Loucy (cell line): ENCODE data around the gene KRT33B.

Experiments used
- H2AFZ ChIP-seq: fragments of 200-600 bp; sonication (generic); 2 replicates; pipeline ENCODE4 v1.6.0; 2016; ENCODE audit warnings: antibody characterized with exemption, mild to moderate bottlenecking, low read length, moderate library complexity
- H3F3A ChIP-seq: fragments of 200-600 bp; 2 replicates; pipeline ENCODE4 v1.6.0; 2016; ENCODE audit warnings: antibody characterized with exemption, low read depth, mild to moderate bottlenecking
- H3K27me3 ChIP-seq: fragments of 200-600 bp; sonication (generic); 2 replicates; pipeline ENCODE4 v1.6.1; 2014; ENCODE audit warnings: low read length, mild to moderate bottlenecking; ENCODE audit not compliant: insufficient read depth, poor library complexity, severe bottlenecking
- H3K36me3 ChIP-seq: fragments of 200-600 bp; sonication (generic); 2 replicates; pipeline ENCODE4 v1.6.1; 2016; ENCODE audit warnings: low read length; ENCODE audit not compliant: insufficient read depth
- H3K4me1 ChIP-seq: fragments of 200-600 bp; sonication (generic); 2 replicates; pipeline ENCODE4 v1.5.1; 2014; ENCODE audit warnings: low read length, mild to moderate bottlenecking; ENCODE audit not compliant: insufficient read depth, poor library complexity, severe bottlenecking
- H3K4me2 ChIP-seq: fragments of 200-600 bp; sonication (generic); 2 replicates; pipeline ENCODE4 v1.6.0; 2014; ENCODE audit warnings: antibody characterized with exemption, low read length, low read depth, mild to moderate bottlenecking; ENCODE audit not compliant: poor library complexity, severe bottlenecking
- H3K4me3 ChIP-seq: fragments of 200-600 bp; sonication (generic); 2 replicates; pipeline ENCODE4 v1.5.1; 2014; ENCODE audit warnings: low read length, mild to moderate bottlenecking, mixed read lengths; ENCODE audit not compliant: poor library complexity, severe bottlenecking
- H3K79me2 ChIP-seq: fragments of 200-600 bp; sonication (generic); 2 replicates; pipeline ENCODE4 v1.6.1; 2014; ENCODE audit warnings: low read length; ENCODE audit not compliant: insufficient read depth
- H3K9ac ChIP-seq: fragments of 200-600 bp; sonication (generic); 2 replicates; pipeline ENCODE4 v1.6.0; 2014; ENCODE audit warnings: mild to moderate bottlenecking, low read depth, low read length, moderate library complexity; ENCODE audit not compliant: poor library complexity, severe bottlenecking
- H3K9me2 ChIP-seq: fragments of 200-600 bp; sonication (generic); replicated peaks from 2 replicates; pipeline ENCODE4 v1.6.1; 2016; ENCODE audit warnings: low read depth, low read length, mixed read lengths
- H3K9me3 ChIP-seq: fragments of 200-600 bp; sonication (generic); 2 replicates; pipeline ENCODE4 v1.6.1; 2014; ENCODE audit warnings: mild to moderate bottlenecking, antibody characterized with exemption, low read length, low read depth; ENCODE audit not compliant: insufficient read depth
- H4K20me1 ChIP-seq: fragments of 200-600 bp; sonication (generic); 2 replicates; pipeline ENCODE4 v1.6.0; 2014; ENCODE audit warnings: antibody characterized with exemption, low read length, mild to moderate bottlenecking; ENCODE audit not compliant: insufficient read depth, poor library complexity, severe bottlenecking
- CTCF ChIP-seq: fragments of 200-600 bp; sonication (generic); conservative IDR thresholded peaks from 2 replicates; pipeline ENCODE4 v1.5.1; 2014; ENCODE audit warnings: mild to moderate bottlenecking, antibody characterized with exemption, low read length
- EZH2phosphoT487 ChIP-seq: fragments of 200-600 bp; IDR thresholded peaks from 2 replicates; pipeline ENCODE4 v1.6.1; 2018; ENCODE audit warnings: antibody characterized with exemption, mild to moderate bottlenecking, moderate library complexity, borderline replicate concordance

Gene KRT33B

GRCh38 chr17:41333836-41334235 is 35.8 kb downstream of the KRT33B start:
- Histone ChIP-seq H3K27me3 (no peaks in the 10 kb centered on the region), H3K4me2 (no peak overlapping the region), H3F3A (no peaks in the 10 kb centered on the region), H3K9me2 (no peaks in the 10 kb centered on the region), H3K79me2 (no peaks in the 10 kb centered on the region), H3K9ac (no peak overlapping the region), H2AFZ (no peak overlapping the region), H3K4me3 (no peak overlapping the region), H3K4me1 (no peaks in the 10 kb centered on the region), H4K20me1 (no peaks in the 10 kb centered on the region), H3K36me3 (no peaks in the 10 kb centered on the region), H3K9me3 (no peaks in the 10 kb centered on the region)
- TF ChIP-seq CTCF (no peak), EZH2phosphoT487 (no peak)

- Histone ChIP-seq H3K9ac (no peak overlapping the region), H3F3A (no peaks in the 10 kb centered on the region), H3K9me3 (no peaks in the 10 kb centered on the region), H3K79me2 (no peaks in the 10 kb centered on the region), H3K4me2 (no peak overlapping the region), H2AFZ (no peak overlapping the region), H3K36me3 (no peaks in the 10 kb centered on the region), H3K9me2 (no peaks in the 10 kb centered on the region), H3K27me3 (no peaks in the 10 kb centered on the region), H4K20me1 (no peaks in the 10 kb centered on the region), H3K4me3 (no peak overlapping the region), H3K4me1 (no peaks in the 10 kb centered on the region)
- TF ChIP-seq CTCF: no peak
- TF ChIP-seq EZH2phosphoT487: no peak
Observed at GRCh38 chr17:41333098-41333497, 36.5 kb downstream of the KRT33B start.

- no peak overlapping the region for H2AFZ ChIP-seq
- H3K4me2 ChIP-seq: no peak overlapping the region
- no peaks in the 10 kb centered on the region for H3F3A ChIP-seq
- no peaks in the 10 kb centered on the region for H3K4me1 ChIP-seq
- no peak overlapping the region for H3K4me3 ChIP-seq
- H3K36me3 ChIP-seq: no peaks in the 10 kb centered on the region
- no peaks in the 10 kb centered on the region for H3K79me2 ChIP-seq
- no peaks in the 10 kb centered on the region for H3K9me3 ChIP-seq
- no peaks in the 10 kb centered on the region for H3K27me3 ChIP-seq
- no peak for TF ChIP-seq EZH2phosphoT487
- TF ChIP-seq CTCF: no peak
- H3K9me2 ChIP-seq: no peaks in the 10 kb centered on the region
- H4K20me1 ChIP-seq: no peaks in the 10 kb centered on the region
- H3K9ac ChIP-seq: no peak overlapping the region
Observed at GRCh38 chr17:41332239-41332638, 37.4 kb downstream of the KRT33B start.
